DOHH2 (cell line): ENCODE measurements around the gene PCGF6.
"Not testable (repeated sequence)": the region's sequence is repeated elsewhere in the genome, so short reads cannot be mapped to it uniquely, and the experiment has no call there.

Experiments
- H3F3A ChIP-seq: fragments of 200-600 bp; sonication (generic), shearing (Covaris generic); 2 replicates; pipeline ENCODE4 v1.6.0; 2016; ENCODE audit warnings: antibody characterized with exemption, mild to moderate bottlenecking; ENCODE audit not compliant: control insufficient read depth, insufficient read depth
- H3K27ac ChIP-seq: fragments of 200-600 bp; sonication (generic); 2 replicates; pipeline ENCODE4 v1.5.1; 2014; ENCODE audit warnings: low read depth, mild to moderate bottlenecking, low read length, moderate library complexity
- H3K27me3 ChIP-seq: fragments of 200-600 bp; sonication (generic); 2 replicates; pipeline ENCODE4 v1.6.1; 2014; ENCODE audit warnings: mild to moderate bottlenecking, low read length, mixed read lengths; ENCODE audit not compliant: control insufficient read depth
- H3K36me3 ChIP-seq: fragments of 200-600 bp; sonication (generic); 2 replicates; pipeline ENCODE4 v1.6.1; 2014; ENCODE audit warnings: mild to moderate bottlenecking, low read length, moderate library complexity, mixed read lengths; ENCODE audit not compliant: control insufficient read depth
- H3K4me1 ChIP-seq: fragments of 200-600 bp; sonication (generic); 2 replicates; pipeline ENCODE4 v1.6.1; 2014; ENCODE audit warnings: mild to moderate bottlenecking, low read length, mixed read lengths; ENCODE audit not compliant: control insufficient read depth
- H3K4me2 ChIP-seq: fragments of 200-600 bp; sonication (generic); 2 replicates; pipeline ENCODE4 v1.6.0; 2014; ENCODE audit warnings: mild to moderate bottlenecking, low read length, moderate library complexity
- H3K4me3 ChIP-seq: fragments of 200-600 bp; sonication (generic); 2 replicates; pipeline ENCODE4 v1.5.1; 2014; ENCODE audit warnings: mild to moderate bottlenecking, low read length, mixed read lengths
- H3K79me2 ChIP-seq: fragments of 200-600 bp; sonication (generic); 2 replicates; pipeline ENCODE4 v1.6.1; 2014; ENCODE audit warnings: mild to moderate bottlenecking, low read length, mixed read lengths; ENCODE audit not compliant: control insufficient read depth
- H3K9me2 ChIP-seq: fragments of 200-600 bp; sonication (generic); replicated peaks from 2 replicates; pipeline ENCODE4 v1.6.1; 2014; ENCODE audit warnings: mild to moderate bottlenecking, low read length, mixed read lengths; ENCODE audit not compliant: control insufficient read depth
- H3K9me3 ChIP-seq: fragments of 200-600 bp; sonication (generic); 2 replicates; pipeline ENCODE4 v1.6.1; 2014; ENCODE audit warnings: antibody characterized with exemption, low read length, mixed read lengths; ENCODE audit not compliant: control insufficient read depth, insufficient read depth
- H4K20me1 ChIP-seq: fragments of 200-600 bp; sonication (generic); 2 replicates; pipeline ENCODE4 v1.6.0; 2014; ENCODE audit warnings: low read depth, mild to moderate bottlenecking, antibody characterized with exemption, low read length, moderate library complexity; ENCODE audit not compliant: control insufficient read depth, insufficient read depth
- EZH2phosphoT487 ChIP-seq: fragments of 200-600 bp; sonication (generic); IDR thresholded peaks from 2 replicates; pipeline ENCODE4 v1.6.1; 2017; ENCODE audit warnings: borderline replicate concordance, mild to moderate bottlenecking, antibody characterized with exemption, low read length, moderate library complexity, mixed read lengths
- TF ChIP-seq, protein P1 (sequence below): fragments of 200-600 bp; sonication (generic); IDR thresholded peaks from one replicate; pipeline ENCODE4 v1.5.1; 2014; ENCODE audit warnings: antibody characterized with exemption, mild to moderate bottlenecking, low read depth, low read length; ENCODE audit not compliant: poor library complexity, severe bottlenecking

PCGF6 gene

DNA sequence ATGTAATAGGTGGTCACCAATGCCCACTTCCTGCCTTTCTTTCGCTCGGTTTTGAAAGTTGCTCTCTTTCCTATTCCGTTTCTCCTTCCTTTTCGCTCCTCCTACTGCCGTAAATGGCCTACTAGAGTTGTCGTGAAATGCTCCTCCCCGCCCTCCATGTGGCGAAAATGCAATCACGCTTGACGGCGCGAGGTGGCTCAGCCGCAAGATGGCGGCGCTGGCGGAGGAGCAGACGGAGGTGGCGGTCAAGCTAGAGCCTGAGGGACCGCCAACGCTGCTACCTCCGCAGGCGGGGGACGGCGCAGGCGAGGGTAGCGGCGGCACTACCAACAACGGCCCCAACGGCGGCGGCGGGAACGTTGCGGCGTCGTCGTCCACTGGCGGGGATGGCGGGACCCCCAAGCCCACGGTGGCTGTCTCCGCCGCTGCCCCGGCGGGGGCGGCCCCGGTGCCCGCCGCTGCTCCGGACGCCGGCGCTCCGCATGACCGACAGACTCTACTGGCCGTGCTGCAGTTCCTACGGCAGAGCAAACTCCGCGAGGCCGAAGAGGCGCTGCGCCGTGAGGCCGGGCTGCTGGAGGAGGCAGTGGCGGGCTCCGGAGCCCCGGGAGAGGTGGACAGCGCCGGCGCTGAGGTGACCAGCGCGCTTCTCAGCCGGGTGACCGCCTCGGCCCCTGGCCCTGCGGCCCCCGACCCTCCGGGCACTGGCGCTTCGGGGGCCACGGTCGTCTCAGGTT lies 17.0 kb upstream of the PCGF6 start, which contains the start of gene TAF5:
TAF5 (plus strand) TSS at position 195 of the 737 bp plus-strand sequence; CDS start at position 209, 14 bp downstream.
- Histone ChIP-seq H3K9me2 (no peaks in the 10 kb centered on the region), H3K79me2 (peaks cover 47% of the 10 kb centered on the region), H3K27ac (peak within 1 kb of the TSS; percentile 61), H3F3A (no peaks in the 10 kb centered on the region; the same call in 1 of the 2 replicates), H4K20me1 (no peaks in the 10 kb centered on the region), H3K4me1 (peaks cover 21% of the 10 kb centered on the region), H3K27me3 (no peaks in the 10 kb centered on the region), H3K9me3 (no peaks in the 10 kb centered on the region), H3K36me3 (peaks cover 15% of the 10 kb centered on the region), H3K4me2 (peak within 1 kb of the TSS; percentile 81), H3K4me3 (peak within 1 kb of the TSS; percentile 91)
- TF ChIP-seq EZH2phosphoT487: no peak
- TF ChIP-seq, protein P1, sequence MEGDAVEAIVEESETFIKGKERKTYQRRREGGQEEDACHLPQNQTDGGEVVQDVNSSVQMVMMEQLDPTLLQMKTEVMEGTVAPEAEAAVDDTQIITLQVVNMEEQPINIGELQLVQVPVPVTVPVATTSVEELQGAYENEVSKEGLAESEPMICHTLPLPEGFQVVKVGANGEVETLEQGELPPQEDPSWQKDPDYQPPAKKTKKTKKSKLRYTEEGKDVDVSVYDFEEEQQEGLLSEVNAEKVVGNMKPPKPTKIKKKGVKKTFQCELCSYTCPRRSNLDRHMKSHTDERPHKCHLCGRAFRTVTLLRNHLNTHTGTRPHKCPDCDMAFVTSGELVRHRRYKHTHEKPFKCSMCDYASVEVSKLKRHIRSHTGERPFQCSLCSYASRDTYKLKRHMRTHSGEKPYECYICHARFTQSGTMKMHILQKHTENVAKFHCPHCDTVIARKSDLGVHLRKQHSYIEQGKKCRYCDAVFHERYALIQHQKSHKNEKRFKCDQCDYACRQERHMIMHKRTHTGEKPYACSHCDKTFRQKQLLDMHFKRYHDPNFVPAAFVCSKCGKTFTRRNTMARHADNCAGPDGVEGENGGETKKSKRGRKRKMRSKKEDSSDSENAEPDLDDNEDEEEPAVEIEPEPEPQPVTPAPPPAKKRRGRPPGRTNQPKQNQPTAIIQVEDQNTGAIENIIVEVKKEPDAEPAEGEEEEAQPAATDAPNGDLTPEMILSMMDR: peak; percentile 23

DNA sequence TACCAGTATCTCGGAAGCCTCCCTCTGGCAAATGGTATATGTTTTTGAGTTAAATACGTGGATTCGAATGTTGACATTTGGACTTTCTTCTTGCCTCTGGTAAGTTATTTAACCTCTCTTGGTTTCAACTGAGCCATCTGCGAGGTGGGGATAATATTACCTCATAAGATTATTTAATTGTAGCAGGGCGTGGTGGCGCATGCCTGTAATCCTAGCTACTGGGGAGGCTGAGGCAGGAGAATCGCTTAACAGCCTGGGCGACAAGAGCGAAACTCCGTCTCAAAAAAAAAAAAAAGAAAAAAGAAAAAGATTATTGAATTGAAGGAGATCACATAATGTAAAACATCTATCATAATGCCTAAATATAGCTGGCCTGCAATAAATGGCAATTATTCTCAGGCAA lies 16.4 kb upstream of the PCGF6 start:
- H3K9me2 ChIP-seq: no peaks in the 10 kb centered on the region
- H3K79me2 ChIP-seq: peaks cover 42% of the 10 kb centered on the region
- peak overlapping the region; percentile 60 for H3K27ac ChIP-seq
- no peaks in the 10 kb centered on the region for H4K20me1 ChIP-seq
- H3K27me3 ChIP-seq: no peaks in the 10 kb centered on the region
- H3K4me1 ChIP-seq: peaks cover 20% of the 10 kb centered on the region
- H3K36me3 ChIP-seq: peaks cover 14% of the 10 kb centered on the region
- TF ChIP-seq, protein P1: no peak
- TF ChIP-seq EZH2phosphoT487: no peak
- H3F3A ChIP-seq: no peaks in the 10 kb centered on the region; the same call in 1 of the 2 replicates
- H3K4me3 ChIP-seq: peak overlapping the region; percentile 91
- peak overlapping the region; percentile 81 for H3K4me2 ChIP-seq
- H3K9me3 ChIP-seq: no peaks in the 10 kb centered on the region

DNA sequence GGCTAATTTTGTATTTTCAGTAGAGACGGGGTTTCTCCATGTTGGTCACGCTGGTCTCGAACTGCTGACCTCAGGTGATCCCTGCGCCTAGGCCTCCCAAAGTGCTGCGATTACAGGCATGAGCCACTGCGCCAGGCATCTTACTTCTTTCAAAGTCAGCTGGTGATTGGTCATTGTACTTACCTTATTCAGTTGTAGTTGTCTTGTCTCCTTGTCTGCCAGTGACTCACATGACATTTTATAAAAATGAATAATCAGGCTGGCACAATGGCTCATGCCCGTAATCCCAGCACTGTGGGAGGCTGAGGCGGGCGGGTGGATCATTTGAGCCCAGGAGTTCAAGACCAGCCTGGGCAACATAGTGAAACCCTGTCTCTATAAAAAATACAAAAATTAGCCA lies 9.9 kb upstream of the PCGF6 start:
- not testable (repeated sequence) for H3K9me3 ChIP-seq, H3K4me3 ChIP-seq, H4K20me1 ChIP-seq, H3K4me1 ChIP-seq, H3K36me3 ChIP-seq, H3K27ac ChIP-seq, H3K9me2 ChIP-seq, H3K27me3 ChIP-seq, H3K79me2 ChIP-seq, H3K4me2 ChIP-seq, H3F3A ChIP-seq

DNA sequence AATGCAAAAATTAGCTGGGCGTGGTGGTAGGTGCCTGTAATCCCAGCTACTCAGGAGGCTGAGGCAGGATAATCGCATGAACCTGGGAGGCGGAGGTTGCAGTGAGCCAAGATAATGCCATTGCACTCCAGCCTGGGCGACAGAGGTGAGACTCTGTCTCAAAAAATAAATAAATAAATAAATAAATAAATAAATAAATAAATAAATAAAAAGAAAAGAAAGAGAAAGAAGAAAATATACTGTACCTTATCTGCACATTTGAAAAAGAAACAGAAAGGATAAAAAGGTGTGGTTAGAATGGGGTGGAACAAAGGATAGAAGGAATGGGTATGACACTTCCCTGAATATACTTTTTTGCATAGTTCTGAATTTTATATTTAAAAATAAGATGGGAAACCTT lies 8.6 kb upstream of the PCGF6 start:
- not testable (repeated sequence) for H3K27ac ChIP-seq, H3K79me2 ChIP-seq, H3K4me2 ChIP-seq, H3K4me1 ChIP-seq, H3K4me3 ChIP-seq, H3K27me3 ChIP-seq, H3K36me3 ChIP-seq, H3K9me2 ChIP-seq, H3K9me3 ChIP-seq, H4K20me1 ChIP-seq, H3F3A ChIP-seq
